GM18499 (cell line): ENCODE data around the gene POLD2.

Experiments used
- ATAC-seq: cut with Tn5 transposase; IDR thresholded peaks from one replicate; pipeline ENCODE4 v1.9.1; 2021; ENCODE audit warnings: moderate number of reproducible peaks; ENCODE audit not compliant: insufficient read depth, unreplicated experiment

Gene POLD2

GRCh38 chr7:44086627-44087026 lies 36.7 kb downstream of the POLD2 start:
- ATAC-seq: no peak

- ATAC-seq: no peak
Measured at GRCh38 chr7:44085546-44085945, 37.8 kb downstream of the POLD2 start.

GRCh38 chr7:44084701-44085100 lies 38.6 kb downstream of the POLD2 start:
- no peak for ATAC-seq

- ATAC-seq: no peak
Measured at GRCh38 chr7:44083796-44084195, 39.6 kb downstream of the POLD2 start.

GRCh38 chr7:44082541-44083207 lies 40.7 kb downstream of the POLD2 start:
- ATAC-seq: peak; percentile 75

GRCh38 chr7:44081266-44081748 lies 42.0 kb downstream of the POLD2 start:
- ATAC-seq: no peak

GRCh38 chr7:44080686-44081265 lies 42.6 kb downstream of the POLD2 start:
- ATAC-seq: no peak

- ATAC-seq: no peak
Measured at GRCh38 chr7:44080118-44080517, 43.2 kb downstream of the POLD2 start.

GRCh38 chr7:44079331-44080021 lies 43.9 kb downstream of the POLD2 start:
- no peak for ATAC-seq

- ATAC-seq: no peak
Measured at GRCh38 chr7:44078521-44078920, 44.8 kb downstream of the POLD2 start.

GRCh38 chr7:44077681-44078091 lies 45.7 kb downstream of the POLD2 start:
- no peak for ATAC-seq

GRCh38 chr7:44077061-44077460 lies 46.3 kb downstream of the POLD2 start:
- no peak for ATAC-seq

- ATAC-seq: no peak
Measured at GRCh38 chr7:44076101-44076895, 47.0 kb downstream of the POLD2 start.

GRCh38 chr7:44075296-44076075 lies 47.9 kb downstream of the POLD2 start:
- no peak for ATAC-seq

- no peak for ATAC-seq
Measured at GRCh38 chr7:44074349-44074695, 49.0 kb downstream of the POLD2 start.

- no peak for ATAC-seq
Measured at GRCh38 chr7:44073664-44074348, 49.5 kb downstream of the POLD2 start.

GRCh38 chr7:44072364-44073231 lies 50.8 kb downstream of the POLD2 start:
- no peak for ATAC-seq

- ATAC-seq: no peak
Measured at GRCh38 chr7:44071726-44072363, 51.5 kb downstream of the POLD2 start.
